OCI-M2 (cell line): Measurements from ENCODE around the gene RXFP4.
"Not testable (repeated sequence)": the region's sequence is repeated elsewhere in the genome, so short reads cannot be mapped to it uniquely, and the experiment has no call there.

Experiments used
- DNase-seq: peaks from one replicate; lab custom pipeline; 2025; ENCODE audit not compliant: unreplicated experiment; lab: John Stamatoyannopoulos, UW

RXFP4 gene, protein sequence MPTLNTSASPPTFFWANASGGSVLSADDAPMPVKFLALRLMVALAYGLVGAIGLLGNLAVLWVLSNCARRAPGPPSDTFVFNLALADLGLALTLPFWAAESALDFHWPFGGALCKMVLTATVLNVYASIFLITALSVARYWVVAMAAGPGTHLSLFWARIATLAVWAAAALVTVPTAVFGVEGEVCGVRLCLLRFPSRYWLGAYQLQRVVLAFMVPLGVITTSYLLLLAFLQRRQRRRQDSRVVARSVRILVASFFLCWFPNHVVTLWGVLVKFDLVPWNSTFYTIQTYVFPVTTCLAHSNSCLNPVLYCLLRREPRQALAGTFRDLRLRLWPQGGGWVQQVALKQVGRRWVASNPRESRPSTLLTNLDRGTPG

GRCh38 chr1:155940993-155941844 lies at the start of gene RXFP4:
Gene RXFP4 (plus strand): TSS chr1:155941638. CDS start chr1:155941710, 72 bp downstream.
- DNase-seq = no peak

DNA sequence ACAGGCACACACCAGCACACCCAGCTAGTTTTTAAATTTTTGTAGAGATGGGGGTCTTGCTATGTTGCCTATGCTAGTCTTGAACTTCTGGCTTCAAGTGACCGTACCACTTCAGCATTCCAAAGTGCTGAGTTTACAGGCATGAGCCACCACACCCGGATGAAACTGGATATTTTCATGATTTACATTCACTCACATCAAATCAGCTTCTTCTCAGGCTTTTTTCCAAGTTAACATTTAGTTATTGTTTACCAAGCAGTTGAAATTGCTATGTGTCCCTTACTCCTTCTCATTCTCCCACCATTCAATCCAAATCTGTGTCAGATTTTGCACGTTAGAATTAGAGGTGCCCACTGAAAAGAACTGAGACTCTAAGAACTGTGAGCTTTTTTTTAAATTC lies 48.6 kb upstream of the RXFP4 start:
- no peak for DNase-seq

DNA sequence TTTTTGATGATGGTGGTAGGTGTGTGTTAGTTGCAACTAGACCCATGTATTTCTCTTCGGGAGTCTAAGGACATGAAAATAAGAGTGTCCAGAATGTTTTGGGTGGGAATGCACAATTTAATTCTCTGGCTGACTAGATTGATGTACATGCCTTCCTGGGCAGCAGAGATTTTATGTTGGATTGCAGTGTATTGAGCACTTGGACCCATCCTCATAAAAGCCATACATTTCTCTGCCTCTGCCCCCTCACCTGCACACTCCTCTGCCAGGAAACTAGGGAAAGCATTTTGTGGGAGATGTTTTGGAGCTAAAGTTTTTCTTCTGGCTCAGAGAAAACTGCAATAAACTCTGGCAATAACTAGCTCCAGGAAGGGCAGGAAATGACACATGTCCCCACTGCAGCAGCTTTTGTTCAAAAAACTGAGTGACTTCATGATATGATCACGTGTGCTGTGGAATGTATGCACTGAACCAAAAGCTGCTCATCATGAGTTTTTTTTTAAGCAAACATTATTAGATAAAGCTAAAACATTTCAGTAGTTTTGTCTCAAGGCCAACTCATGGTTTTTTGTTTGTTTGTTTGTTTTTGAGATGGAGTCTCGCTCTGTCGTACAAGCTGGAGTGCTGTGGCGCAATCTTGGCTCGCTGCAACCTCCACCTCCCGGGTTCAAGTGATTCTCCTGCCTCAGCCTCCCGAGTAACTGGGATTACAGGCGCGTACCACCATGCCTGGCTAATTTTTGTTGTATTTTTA lies 47.9 kb upstream of the RXFP4 start:
- DNase-seq = no peak

DNA sequence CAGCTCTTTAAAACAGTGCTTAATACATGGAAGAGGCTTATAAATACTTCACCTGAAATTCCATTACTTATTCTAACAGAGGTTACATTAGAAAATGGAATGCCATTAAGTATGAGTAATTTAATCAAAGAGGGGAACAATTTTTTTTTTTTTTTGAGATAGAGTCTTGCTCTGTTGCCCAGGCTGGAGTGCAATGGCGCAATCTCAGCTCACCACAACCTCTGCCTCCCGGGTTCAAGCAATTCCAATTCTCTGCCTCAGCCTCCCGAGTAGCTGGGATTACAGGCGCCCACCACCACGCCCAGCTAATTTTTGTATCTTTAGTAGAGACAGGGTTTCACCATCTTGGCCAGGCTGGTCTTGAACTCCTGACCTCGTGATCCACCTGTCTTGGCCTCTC lies 45.8 kb upstream of the RXFP4 start:
- DNase-seq = not testable (repeated sequence)

DNA sequence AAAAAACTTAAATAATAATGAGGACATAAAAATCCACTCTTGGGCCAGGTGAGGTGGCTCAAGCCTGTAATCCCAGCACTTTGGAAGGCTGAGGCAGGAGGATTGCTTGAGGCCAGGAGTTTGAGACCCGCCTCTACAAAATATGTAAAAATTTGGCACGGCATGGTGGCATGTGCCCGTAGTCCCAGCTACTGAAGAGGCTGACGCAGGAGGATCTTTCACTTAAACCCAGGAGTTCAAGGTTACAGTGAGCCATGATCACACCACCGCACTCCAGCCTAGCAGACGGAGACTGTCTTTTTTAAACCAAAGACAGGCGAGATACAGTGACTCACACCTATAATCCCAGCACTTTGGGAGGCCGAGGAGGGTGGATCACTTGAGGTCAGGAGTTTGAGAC lies 45.0 kb upstream of the RXFP4 start:
- DNase-seq = not testable (repeated sequence)

DNA sequence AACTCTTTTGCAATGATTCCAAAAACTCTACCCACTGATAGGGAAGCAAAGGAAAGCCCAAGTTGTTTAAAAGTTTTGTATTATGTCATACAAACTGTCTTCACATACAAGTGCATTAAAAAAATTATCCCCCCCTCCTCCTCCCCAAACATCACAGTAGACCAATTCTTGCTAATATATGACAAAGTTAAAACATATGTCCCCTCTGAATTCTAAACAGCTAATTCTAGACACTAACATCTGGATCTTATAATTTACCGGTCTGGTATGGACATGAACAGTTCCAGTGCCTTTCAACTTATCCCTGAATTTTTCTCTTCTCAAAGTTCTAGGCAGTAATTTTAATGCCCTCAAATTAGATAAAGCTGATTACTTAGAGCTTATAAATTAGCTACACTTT lies 43.7 kb upstream of the RXFP4 start:
- no peak for DNase-seq

- DNase-seq = no peak
These were observed 42.5 kb upstream of the RXFP4 start for GRCh38 chr1:155898888-155899287.

GRCh38 chr1:155899683-155900082 lies 41.8 kb upstream of the RXFP4 start:
- no peak for DNase-seq

- DNase-seq = no peak
These were observed 41.3 kb upstream of the RXFP4 start for GRCh38 chr1:155900161-155900560.

GRCh38 chr1:155904261-155904660 lies 37.2 kb upstream of the RXFP4 start:
- no peak for DNase-seq

DNA sequence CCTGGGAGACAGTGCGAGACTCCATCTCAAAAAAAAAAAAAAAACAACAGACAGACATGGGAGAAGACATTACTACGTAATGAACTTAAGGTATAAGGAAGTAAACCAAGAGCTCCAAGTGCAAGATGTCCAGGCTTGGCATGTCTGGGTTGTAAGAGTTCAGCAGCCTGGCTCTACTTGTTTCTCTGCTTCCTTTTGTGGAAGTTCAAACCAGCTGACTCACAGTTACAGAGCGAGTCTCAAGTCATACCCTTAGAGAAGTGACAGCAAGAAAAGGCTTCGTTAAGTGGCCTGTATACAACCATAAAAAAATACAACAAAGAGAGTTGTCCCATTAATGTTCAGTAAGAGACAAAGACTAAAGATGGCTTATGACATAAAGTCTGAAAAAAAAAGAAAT lies 31.5 kb upstream of the RXFP4 start:
- no peak for DNase-seq

DNA sequence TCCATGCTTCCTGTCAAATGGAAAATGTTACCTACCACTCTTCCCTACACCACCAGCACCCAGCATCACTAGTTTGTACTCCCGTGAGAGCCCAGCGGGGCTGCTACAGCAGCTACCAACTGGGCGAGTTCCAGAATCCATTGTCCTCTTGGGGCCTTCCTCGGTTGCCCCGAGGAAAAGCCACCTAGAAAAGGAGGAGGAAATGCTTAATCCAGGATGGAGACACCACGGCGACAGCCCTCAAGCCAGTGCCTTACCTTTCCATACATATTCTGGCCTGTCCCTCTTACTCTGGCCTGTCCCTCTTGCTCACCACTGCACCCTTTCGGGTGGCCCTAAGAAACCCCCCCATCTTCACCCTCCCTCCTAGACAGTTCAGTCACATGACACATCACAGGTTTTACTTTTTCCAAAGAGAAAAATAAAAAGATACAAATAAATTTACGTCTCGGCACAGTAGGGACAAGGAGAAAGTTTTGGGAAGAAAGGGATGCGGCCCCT lies 30.8 kb upstream of the RXFP4 start:
- DNase-seq = no peak

GRCh38 chr1:155911156-155912055 lies 30.0 kb upstream of the RXFP4 start, which contains the start of gene RIT1:
Gene RIT1 (minus strand): TSS chr1:155911349. CDS start chr1:155910761, 588 bp downstream.
- DNase-seq = peak; percentile 63

GRCh38 chr1:155912056-155912536 lies 29.3 kb upstream of the RXFP4 start:
- DNase-seq = no peak

- DNase-seq = no peak
These were observed 27.3 kb upstream of the RXFP4 start for GRCh38 chr1:155913969-155914757.

DNA sequence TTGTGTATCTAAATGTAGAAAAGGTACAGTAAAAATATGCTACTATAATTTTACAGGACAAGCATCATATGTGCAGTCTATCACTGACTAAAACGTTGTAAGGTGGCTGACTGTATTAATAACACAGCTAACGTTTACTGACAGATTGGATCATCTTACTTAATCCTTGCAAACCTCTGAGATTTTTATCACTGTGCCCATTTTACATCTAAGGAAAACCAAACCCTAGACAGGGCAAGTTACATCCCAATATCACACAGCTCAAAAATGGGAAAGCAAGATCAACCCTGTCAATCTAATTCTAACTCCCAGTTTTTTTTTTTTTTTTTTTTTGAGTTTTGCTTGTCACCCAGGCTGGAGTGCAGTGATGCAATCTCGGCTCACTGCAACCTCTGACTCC lies 22.8 kb upstream of the RXFP4 start:
- no peak for DNase-seq

DNA sequence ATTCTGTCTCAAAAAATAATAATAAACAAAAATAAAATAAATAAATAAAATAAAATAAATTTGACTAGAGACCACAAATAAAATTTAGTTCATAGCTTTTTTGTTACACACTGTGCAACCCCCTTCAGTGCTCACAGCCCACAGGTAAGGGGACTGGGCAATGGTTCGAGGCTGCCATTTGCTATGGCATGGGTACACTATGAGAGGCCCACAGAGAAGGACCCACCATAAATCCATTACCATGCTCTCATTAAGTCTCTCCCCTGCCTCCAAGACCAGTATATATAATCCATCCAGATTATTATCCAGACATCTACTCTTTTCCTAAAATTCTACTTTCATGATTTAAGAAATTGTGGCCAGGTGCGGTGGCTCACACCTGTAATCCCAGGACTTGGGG lies 21.6 kb upstream of the RXFP4 start:
- DNase-seq = no peak

DNA sequence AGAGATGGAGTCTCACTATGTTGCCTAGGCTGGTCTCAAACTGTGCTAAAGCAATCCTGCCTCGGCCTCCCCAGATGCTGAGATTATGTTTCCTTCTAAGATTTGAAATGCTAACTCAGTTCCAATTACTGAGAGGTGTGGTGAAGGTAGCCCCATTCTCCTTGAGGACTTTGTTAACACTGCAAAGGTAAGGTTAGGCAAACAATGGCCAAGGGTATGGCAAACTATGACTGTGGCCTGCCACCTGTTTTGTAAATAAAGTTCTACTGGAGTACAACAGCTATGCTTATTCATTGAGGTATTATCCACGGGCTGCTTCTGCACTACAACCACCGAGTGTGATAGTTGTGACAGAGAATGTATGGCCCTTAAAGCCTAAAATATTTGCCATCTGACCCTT lies 20.7 kb upstream of the RXFP4 start:
- DNase-seq = no peak

- DNase-seq = no peak
These were observed 15.9 kb upstream of the RXFP4 start for GRCh38 chr1:155925506-155925905.
